Liver (tissue), 9 donors: ENCODE results near the gene ZACN. TPM values are rescaled to one million over a fixed set of nuclear protein-coding genes. Genes with fewer than 3 reads are reported as not detected.

Experiments
- DNase-seq: peaks from one replicate; pipeline ENCODE4 v3.0.0-alpha.2; 2017; ENCODE audit warnings: low spot score
- H3K27ac ChIP-seq, 2 donors: one replicate each; pipeline ENCODE4 v1.7.0; 2013; ENCODE audit warnings: inconsistent platforms in 2 of 2, low read length in 2 of 2, control low read depth in 1 of 2, low read depth in 1 of 2, mild to moderate bottlenecking in 1 of 2
- H3K27me3 ChIP-seq, 4 donors: one replicate each; pipeline versions ENCODE4 v1.6.1 to v1.7.0; 2013; ENCODE audit warnings: low read length in 3 of 4, inconsistent platforms in 1 of 4, mild to moderate bottlenecking in 1 of 4, moderate library complexity in 1 of 4; ENCODE audit not compliant: control insufficient read depth in 4 of 4, insufficient read depth in 4 of 4
- H3K36me3 ChIP-seq, 4 donors: one replicate each; pipeline versions ENCODE4 v1.6.1 to v1.7.0; 2013; ENCODE audit warnings: low read length in 3 of 4, mild to moderate bottlenecking in 3 of 4, low read depth in 1 of 4, moderate library complexity in 1 of 4; ENCODE audit not compliant: control insufficient read depth in 4 of 4, insufficient read depth in 3 of 4
- H3K4me1 ChIP-seq, 4 donors: one replicate each; pipeline versions ENCODE4 v1.6.1 to v1.7.0; 2013; ENCODE audit warnings: low read length in 3 of 4, mild to moderate bottlenecking in 3 of 4, moderate library complexity in 1 of 4; ENCODE audit not compliant: control insufficient read depth in 4 of 4, insufficient read depth in 4 of 4
- H3K4me3 ChIP-seq, 3 donors: one replicate each; pipeline versions ENCODE4 v1.6.1 to v1.7.0; 2013; ENCODE audit warnings: low read length in 3 of 3, control low read depth in 1 of 3, low read depth in 1 of 3, mild to moderate bottlenecking in 1 of 3
- H3K9ac ChIP-seq, 2 donors: one replicate each; pipeline ENCODE4 v1.7.0; 2013; ENCODE audit warnings: low read length in 2 of 2, mild to moderate bottlenecking in 2 of 2, moderate library complexity in 2 of 2, control low read depth in 1 of 2, low read depth in 1 of 2
- H3K9me3 ChIP-seq, 4 donors: one replicate each; pipeline versions ENCODE4 v1.6.1 to v1.7.0; 2013; ENCODE audit warnings: low read length in 3 of 4; ENCODE audit not compliant: control insufficient read depth in 4 of 4
- CTCF ChIP-seq: fragments of 150-350 bp; IDR thresholded peaks from 2 replicates; pipeline ENCODE4 v1.5.1; 2017; ENCODE audit warnings: improper control_type of control experiment, low read depth, low read length; ENCODE audit not compliant: missing input control
- EGR1 ChIP-seq, 2 donors: IDR thresholded peaks; 2 replicates each; pipeline ENCODE4 v1.6.1; 2016 to 2018; ENCODE audit warnings: antibody characterized with exemption in 2 of 2, low read depth in 2 of 2
- FOXA1 ChIP-seq: IDR thresholded peaks from 2 replicates; pipeline ENCODE4 v1.6.1; 2016; ENCODE audit warnings: antibody characterized with exemption
- FOXA2 ChIP-seq: IDR thresholded peaks from 2 replicates; pipeline ENCODE4 v1.6.1; 2016; ENCODE audit warnings: antibody characterized with exemption
- GABPA ChIP-seq, 2 donors: IDR thresholded peaks in 1 of 2; conservative IDR thresholded peaks in 1 of 2; 2 replicates each; pipeline ENCODE4 v1.6.1; 2016; ENCODE audit warnings: antibody characterized with exemption in 2 of 2, mild to moderate bottlenecking in 1 of 2, moderate library complexity in 1 of 2
- HNF4A ChIP-seq, 2 donors: conservative IDR thresholded peaks; 2 replicates each; pipeline ENCODE4 v1.6.1; 2016; ENCODE audit warnings: antibody characterized with exemption in 2 of 2, mild to moderate bottlenecking in 2 of 2
- HNF4G ChIP-seq: IDR thresholded peaks from 2 replicates; pipeline ENCODE4 v1.6.1; 2016; ENCODE audit warnings: antibody characterized with exemption
- JUND ChIP-seq, 2 donors: IDR thresholded peaks; 2 replicates each; pipeline ENCODE4 v1.6.1; 2016; ENCODE audit warnings: antibody characterized with exemption in 2 of 2
- NR2F2 ChIP-seq: IDR thresholded peaks from 2 replicates; pipeline ENCODE4 v1.6.1; 2016; ENCODE audit warnings: antibody characterized with exemption
- RAD21 ChIP-seq, 2 donors: IDR thresholded peaks; 2 replicates each; pipeline ENCODE4 v1.6.1; 2016; ENCODE audit warnings: antibody characterized with exemption in 2 of 2, mild to moderate bottlenecking in 2 of 2
- REST ChIP-seq: IDR thresholded peaks from 2 replicates; pipeline ENCODE4 v1.6.1; 2016; ENCODE audit warnings: antibody characterized with exemption, mild to moderate bottlenecking
- RXRA ChIP-seq, 2 donors: IDR thresholded peaks; 2 replicates each; pipeline ENCODE4 v1.6.1; 2017 to 2018; ENCODE audit warnings: antibody characterized with exemption in 2 of 2, mild to moderate bottlenecking in 1 of 2
- SP1 ChIP-seq: IDR thresholded peaks from 2 replicates; pipeline ENCODE4 v1.6.1; 2018; ENCODE audit warnings: antibody characterized with exemption, mild to moderate bottlenecking
- TAF1 ChIP-seq: conservative IDR thresholded peaks from 2 replicates; pipeline ENCODE4 v1.6.1; 2016; ENCODE audit warnings: antibody characterized with exemption, mild to moderate bottlenecking
- YY1 ChIP-seq: IDR thresholded peaks from 2 replicates; pipeline ENCODE4 v1.6.1; 2016; ENCODE audit warnings: antibody characterized with exemption, mild to moderate bottlenecking
- whole genome bisulfite sequencing: extraction: QIAGEN DNeasy Blood & Tissue Kit; methylation state at CpG from one replicate; pipeline ENCODE4 v1.1.7; 2013; 5-methylcytosine and 5-hydroxymethylcytosine counted together
- polyA plus RNA-seq, 2 donors: library from polyadenylated mRNA; stranded (reverse) in 1 of 2; unstranded in 1 of 2; fragments of 200-250 nt in 1 of 2; fragments of >200 nt in 1 of 2; fragmentation: Nextera tagmentation in 1 of 2; extraction: Ambion mirVana in 1 of 2; gene quantifications; one replicate each; pipeline versions ENCODE4 v1.2.1 to v1.2.3, GENCODE V29; 2013 to 2015
- total RNA-seq, 2 donors: library from RNA; depleted of rRNA; stranded (reverse); fragments of >200 nt; gene quantifications; one replicate each; pipeline ENCODE4 v1.2.3, GENCODE V29; 2014
- TF ChIP-seq, protein P1 (sequence below): IDR thresholded peaks from 2 replicates; pipeline ENCODE4 v1.6.1; 2016; ENCODE audit warnings: antibody characterized with exemption
- TF ChIP-seq, protein P2 (sequence below): IDR thresholded peaks from 2 replicates; pipeline ENCODE4 v1.6.1; 2016; ENCODE audit warnings: antibody characterized with exemption
- TF ChIP-seq, protein P3 (sequence below): IDR thresholded peaks from 2 replicates; pipeline ENCODE4 v1.6.1; 2016; ENCODE audit warnings: antibody characterized with exemption
- donor health status: healthy.
- donor health status: healthy.
- donor health status: healthy.
- donor health status: healthy.
- donor health status: healthy.

The ZACN gene
- total and polyA plus RNA-seq, 4 donors: 0.35 to 1.9 TPM; not detected in 2

- 93% methylated on average over 17 of the region's 17 CpGs for WGBS
- Histone ChIP-seq H3K4me3 (no peak overlapping the region), H3K27me3 (no peaks in the 10 kb centered on the region), H3K9ac (no peak overlapping the region), H3K36me3 (peaks cover 26 to 79% (median 54%) of the 10 kb centered on the region in 4 donors), H3K27ac (no peak overlapping the region), H3K4me1 (no peaks in the 10 kb centered on the region), H3K9me3 (no peaks in the 10 kb centered on the region)
- no peak for DNase-seq
- TF ChIP-seq FOXA1 (no peak), YY1 (no peak), JUND (IDR thresholded peaks at IDR 0.05) (no peak), RXRA (IDR thresholded peaks at IDR 0.05) (no peak), SP1 (no peak), HNF4A (conservative IDR thresholded peaks at IDR 0.05) (no peak), FOXA2 (no peak), CTCF (no peak), EGR1 (IDR thresholded peaks at IDR 0.05; ENCODE audit: low read depth in 2 of 2) (no peak), TAF1 (no peak), NR2F2 (no peak), RAD21 (IDR thresholded peaks at IDR 0.05) (no peak), HNF4G (no peak), REST (no peak), GABPA (IDR thresholded peaks at IDR 0.05 in 1 of 2, conservative IDR thresholded peaks at IDR 0.05 in 1 of 2) (no peak)
- TF ChIP-seq, protein P1, sequence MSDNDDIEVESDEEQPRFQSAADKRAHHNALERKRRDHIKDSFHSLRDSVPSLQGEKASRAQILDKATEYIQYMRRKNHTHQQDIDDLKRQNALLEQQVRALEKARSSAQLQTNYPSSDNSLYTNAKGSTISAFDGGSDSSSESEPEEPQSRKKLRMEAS: no peak
- TF ChIP-seq, protein P2, sequence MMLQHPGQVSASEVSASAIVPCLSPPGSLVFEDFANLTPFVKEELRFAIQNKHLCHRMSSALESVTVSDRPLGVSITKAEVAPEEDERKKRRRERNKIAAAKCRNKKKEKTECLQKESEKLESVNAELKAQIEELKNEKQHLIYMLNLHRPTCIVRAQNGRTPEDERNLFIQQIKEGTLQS: no peak
- TF ChIP-seq, protein P3, sequence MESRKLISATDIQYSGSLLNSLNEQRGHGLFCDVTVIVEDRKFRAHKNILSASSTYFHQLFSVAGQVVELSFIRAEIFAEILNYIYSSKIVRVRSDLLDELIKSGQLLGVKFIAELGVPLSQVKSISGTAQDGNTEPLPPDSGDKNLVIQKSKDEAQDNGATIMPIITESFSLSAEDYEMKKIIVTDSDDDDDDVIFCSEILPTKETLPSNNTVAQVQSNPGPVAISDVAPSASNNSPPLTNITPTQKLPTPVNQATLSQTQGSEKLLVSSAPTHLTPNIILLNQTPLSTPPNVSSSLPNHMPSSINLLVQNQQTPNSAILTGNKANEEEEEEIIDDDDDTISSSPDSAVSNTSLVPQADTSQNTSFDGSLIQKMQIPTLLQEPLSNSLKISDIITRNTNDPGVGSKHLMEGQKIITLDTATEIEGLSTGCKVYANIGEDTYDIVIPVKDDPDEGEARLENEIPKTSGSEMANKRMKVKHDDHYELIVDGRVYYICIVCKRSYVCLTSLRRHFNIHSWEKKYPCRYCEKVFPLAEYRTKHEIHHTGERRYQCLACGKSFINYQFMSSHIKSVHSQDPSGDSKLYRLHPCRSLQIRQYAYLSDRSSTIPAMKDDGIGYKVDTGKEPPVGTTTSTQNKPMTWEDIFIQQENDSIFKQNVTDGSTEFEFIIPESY: no peak
Measured at GRCh38 chr17:76053246-76054111, 25.5 kb upstream of the ZACN start.
